Amniotic epithelial cell (primary cell): ENCODE measurements around the gene ZBTB46.
A peak's percentile ranks its signal among the peaks of the same experiment; 100 is the strongest.

Experiments
- DNase-seq: peaks from one replicate; pipeline ENCODE4 v3.0.0-alpha.2; 2010; ENCODE audit warnings: low read depth

The ZBTB46 gene

GRCh38 chr20:63837479-63837878 lies 6.4 kb upstream of the ZBTB46 start:
- DNase-seq, result no peak

- DNase-seq, result no peak
Observed at GRCh38 chr20:63836458-63837344, 5.6 kb upstream of the ZBTB46 start.

- peak; percentile 96 for DNase-seq
Observed at GRCh38 chr20:63835021-63835858, 4.2 kb upstream of the ZBTB46 start.

- no peak for DNase-seq
Observed at GRCh38 chr20:63834491-63834880, 3.4 kb upstream of the ZBTB46 start.

- no peak for DNase-seq
Observed at GRCh38 chr20:63833776-63834490, 2.9 kb upstream of the ZBTB46 start.

GRCh38 chr20:63831993-63832686 lies 1.1 kb upstream of the ZBTB46 start:
- DNase-seq, result peak; percentile 45

GRCh38 chr20:63831646-63831992 lies 555 bp upstream of the ZBTB46 start:
- no peak for DNase-seq

GRCh38 chr20:63829945-63830835 lies 874 bp downstream of the ZBTB46 start:
- DNase-seq, result no peak

- no peak for DNase-seq
Observed at GRCh38 chr20:63829603-63829944, 1.5 kb downstream of the ZBTB46 start.

GRCh38 chr20:63828951-63829350 lies 2.1 kb downstream of the ZBTB46 start:
- no peak for DNase-seq

- no peak for DNase-seq
Observed at GRCh38 chr20:63828545-63828944, 2.5 kb downstream of the ZBTB46 start.

GRCh38 chr20:63828124-63828523 lies 2.9 kb downstream of the ZBTB46 start:
- DNase-seq, result no peak

GRCh38 chr20:63826753-63827152 lies 4.3 kb downstream of the ZBTB46 start:
- DNase-seq, result no peak

- no peak for DNase-seq
Observed at GRCh38 chr20:63825331-63826118, 5.5 kb downstream of the ZBTB46 start.

- DNase-seq, result no peak
Observed at GRCh38 chr20:63823691-63824311, 7.3 kb downstream of the ZBTB46 start.

GRCh38 chr20:63822276-63822696 lies 8.8 kb downstream of the ZBTB46 start:
- DNase-seq, result no peak

- no peak for DNase-seq
Observed at GRCh38 chr20:63821811-63822210, 9.3 kb downstream of the ZBTB46 start.

- no peak for DNase-seq
Observed at GRCh38 chr20:63819224-63819921, 11.7 kb downstream of the ZBTB46 start.
